GM12801 (cell line): ENCODE data around the gene GPC5.

Source experiments
- TF ChIP-seq, protein P1 (sequence below): IDR thresholded peaks from one replicate; pipeline ENCODE4 v1.5.1; 2011; ENCODE audit warnings: control low read depth; ENCODE audit not compliant: insufficient read length; ENCODE audit errors: extremely low read depth

The GPC5 gene

DNA sequence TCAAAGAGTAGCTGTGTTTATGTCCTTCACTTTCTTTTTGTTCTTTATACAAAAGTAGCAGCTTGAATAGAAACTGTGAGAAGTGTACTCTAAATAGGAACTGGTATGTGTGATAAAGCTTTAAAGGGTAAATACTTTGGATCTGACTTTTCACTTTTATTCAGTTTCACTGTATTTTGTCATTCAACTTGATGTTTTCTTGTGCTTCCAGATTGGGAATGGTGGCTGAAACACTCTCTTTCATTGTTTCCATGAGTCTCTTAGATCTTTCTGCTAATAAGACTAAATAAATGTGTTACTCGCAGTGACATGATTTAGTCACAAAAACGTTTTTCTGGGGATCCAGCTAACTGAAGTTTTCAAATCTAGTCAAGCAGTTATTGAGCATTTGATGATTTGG lies 133.2 kb downstream of the GPC5 start:
- TF ChIP-seq, protein P1, sequence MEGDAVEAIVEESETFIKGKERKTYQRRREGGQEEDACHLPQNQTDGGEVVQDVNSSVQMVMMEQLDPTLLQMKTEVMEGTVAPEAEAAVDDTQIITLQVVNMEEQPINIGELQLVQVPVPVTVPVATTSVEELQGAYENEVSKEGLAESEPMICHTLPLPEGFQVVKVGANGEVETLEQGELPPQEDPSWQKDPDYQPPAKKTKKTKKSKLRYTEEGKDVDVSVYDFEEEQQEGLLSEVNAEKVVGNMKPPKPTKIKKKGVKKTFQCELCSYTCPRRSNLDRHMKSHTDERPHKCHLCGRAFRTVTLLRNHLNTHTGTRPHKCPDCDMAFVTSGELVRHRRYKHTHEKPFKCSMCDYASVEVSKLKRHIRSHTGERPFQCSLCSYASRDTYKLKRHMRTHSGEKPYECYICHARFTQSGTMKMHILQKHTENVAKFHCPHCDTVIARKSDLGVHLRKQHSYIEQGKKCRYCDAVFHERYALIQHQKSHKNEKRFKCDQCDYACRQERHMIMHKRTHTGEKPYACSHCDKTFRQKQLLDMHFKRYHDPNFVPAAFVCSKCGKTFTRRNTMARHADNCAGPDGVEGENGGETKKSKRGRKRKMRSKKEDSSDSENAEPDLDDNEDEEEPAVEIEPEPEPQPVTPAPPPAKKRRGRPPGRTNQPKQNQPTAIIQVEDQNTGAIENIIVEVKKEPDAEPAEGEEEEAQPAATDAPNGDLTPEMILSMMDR: no peak

DNA sequence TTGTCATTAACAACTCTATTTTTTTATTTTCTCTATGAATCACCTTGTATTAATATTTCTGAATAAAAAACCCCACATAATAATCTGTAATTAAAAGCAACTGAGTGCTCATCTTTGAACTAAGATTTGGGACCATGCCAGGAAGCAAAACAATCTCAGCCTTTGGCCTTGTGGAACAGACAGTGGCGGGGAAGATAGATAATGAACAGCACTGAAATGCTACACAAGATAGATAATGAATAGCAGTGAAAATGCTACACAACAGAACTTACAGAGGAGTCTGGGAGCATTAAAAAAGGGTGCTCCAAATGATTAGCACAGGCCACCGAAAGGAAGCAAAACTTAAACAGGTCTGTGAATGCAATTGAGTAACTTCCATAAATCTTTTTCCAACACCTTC lies 134.9 kb downstream of the GPC5 start:
- TF ChIP-seq, protein P1: no peak

DNA sequence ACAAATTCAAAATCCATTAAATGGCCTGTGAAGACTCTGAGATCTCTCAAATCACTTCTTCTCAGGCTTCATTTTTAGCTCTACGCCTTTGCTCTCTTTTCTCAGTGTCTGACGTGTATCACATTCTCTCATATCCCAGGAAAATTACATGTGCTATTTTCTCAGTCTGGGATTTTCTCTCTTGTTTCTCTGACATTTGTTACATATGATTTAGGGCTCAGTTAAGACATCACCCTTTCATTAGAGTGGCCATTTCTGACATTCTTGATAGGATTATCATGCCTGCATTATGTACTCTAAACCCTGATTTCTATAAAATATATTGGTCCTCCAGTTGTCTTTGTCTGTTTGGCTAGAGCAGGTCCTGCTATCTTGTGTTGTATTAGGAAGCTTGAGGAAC lies 136.6 kb downstream of the GPC5 start:
- TF ChIP-seq, protein P1: no peak

DNA sequence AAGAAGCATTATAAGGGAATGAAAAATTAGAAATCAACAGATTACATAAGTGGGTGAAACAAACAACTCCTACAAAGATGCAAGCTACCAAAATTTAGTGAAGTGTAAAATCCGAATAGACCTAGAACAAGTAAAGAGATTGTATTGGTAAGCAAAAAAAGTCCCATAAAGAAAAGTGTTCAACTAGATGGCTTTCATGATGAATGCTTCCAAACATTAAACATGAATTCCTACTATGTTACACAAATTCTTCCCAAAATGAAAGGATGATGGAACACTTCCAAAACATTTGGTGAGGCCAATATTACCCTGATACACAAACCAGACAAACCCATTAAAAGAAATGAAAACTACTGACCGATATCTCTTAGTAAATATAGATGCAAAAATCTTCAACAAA lies 139.0 kb downstream of the GPC5 start:
- TF ChIP-seq, protein P1: no peak

DNA sequence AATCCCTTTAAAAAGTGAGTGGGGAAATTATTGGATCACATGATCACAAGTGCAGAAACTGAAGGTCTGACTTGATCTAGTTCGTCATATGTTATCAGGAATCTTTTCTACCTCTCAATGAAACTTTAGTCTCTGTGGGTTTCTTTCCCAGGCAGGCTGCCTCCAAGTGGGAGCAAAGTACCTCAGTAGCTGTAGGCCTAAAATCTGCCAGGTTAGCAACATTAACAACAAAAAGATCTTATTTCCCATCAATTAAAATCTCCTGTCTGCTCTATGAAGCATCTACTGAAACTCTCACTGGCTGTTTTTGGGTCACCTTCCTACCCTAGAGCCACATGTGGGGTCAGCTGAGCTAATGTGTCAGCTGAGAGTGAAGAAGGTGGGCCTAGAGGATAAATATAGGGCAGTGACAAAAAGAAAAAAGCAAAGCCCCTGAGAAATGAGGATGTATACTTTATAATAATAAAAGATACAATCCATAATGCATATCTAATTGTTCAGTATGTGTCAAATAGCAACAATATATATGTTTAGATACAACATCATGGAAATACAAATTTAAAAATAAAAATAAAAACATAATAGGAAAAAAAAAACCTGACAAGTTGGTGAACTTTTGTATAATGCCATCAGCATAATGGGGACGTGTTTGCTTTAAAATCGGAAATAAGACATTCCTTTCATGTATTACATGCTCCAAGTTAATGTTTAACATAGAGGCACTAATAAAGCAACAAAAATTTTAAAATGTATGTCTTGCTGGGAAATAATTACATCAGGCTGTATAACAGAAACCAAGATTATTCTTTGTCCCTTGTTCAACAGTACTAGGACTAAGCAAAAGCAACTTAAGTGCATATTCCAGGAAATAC lies 141.1 kb downstream of the GPC5 start:
- TF ChIP-seq, protein P1: no peak

DNA sequence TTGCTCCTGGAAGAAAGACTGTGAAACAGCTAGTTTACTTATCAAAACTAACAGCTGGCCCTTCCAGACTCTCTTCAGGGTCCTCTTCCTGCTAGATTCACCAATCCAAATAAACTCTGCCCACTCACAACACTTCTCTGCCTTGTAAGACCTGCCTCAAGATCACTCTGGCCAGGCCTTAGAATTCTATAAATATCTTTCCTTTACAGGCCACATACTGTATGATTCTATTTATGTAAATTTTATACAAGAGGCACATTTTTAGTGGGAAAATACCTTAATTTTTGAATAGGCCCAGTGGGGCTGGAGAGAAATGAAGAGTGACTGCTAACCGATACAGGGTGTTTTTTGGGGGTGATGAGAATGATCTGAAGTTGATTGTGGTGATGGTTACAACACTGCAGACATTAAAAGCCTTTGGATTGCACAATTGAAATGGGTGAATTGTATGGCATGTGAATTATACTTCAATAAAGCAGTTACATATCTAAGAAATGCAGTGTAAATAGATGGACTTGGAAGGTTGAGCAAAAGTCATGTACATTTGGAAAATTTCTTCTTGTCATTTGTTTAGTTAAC lies 141.8 kb downstream of the GPC5 start:
- TF ChIP-seq, protein P1: no peak

DNA sequence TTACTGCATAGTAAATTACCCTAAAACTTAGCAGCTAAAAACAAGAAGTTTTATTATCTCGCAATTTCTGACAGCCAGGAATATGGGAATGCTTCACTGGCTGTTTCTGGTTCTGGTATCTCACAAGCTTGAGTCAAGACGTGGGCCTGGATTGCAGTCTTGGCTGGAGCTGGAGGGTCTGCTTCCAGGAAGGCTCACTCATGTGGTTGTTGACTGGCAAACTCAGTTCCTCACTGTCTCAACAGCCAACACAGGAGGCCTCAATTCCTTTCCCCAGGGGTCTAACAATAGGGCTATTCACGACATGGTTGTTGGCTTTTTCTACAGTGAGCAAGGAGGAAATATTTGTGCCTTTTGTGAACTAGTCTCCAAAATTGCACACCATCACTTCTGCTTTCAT lies 146.3 kb downstream of the GPC5 start:
- TF ChIP-seq, protein P1: no peak
